ENCODE results near the gene ORC3. TPM values are rescaled to one million over a fixed set of nuclear protein-coding genes. Genes with fewer than 3 reads are reported as not detected.
"Not testable (repeated sequence)": the region's sequence is repeated elsewhere in the genome, so short reads cannot be mapped to it uniquely, and the experiment has no call there.

The ORC3 gene
- total RNA-seq, 6 experiments from 2014 or later, result 7.7 to 12.7 (median 9.8) TPM

- no peak overlapping the region for H3K4me3 ChIP-seq
- peaks cover 0 to 3% (median 0%) of the 10 kb centered on the region in 4 donors for H3K36me3 ChIP-seq
- intact Hi-C loops (cut with DNase I), result no loop called here
- H3K27ac ChIP-seq, result no peak overlapping the region
- H3K9me3 ChIP-seq, result no peaks in the 10 kb centered on the region
- ATAC-seq, result no peak
- WGBS (ENCODE audit: insufficient coverage, low coverage, low lambda C conversion rate, missing lambda C conversion rate), result 67% methylated on average over 1 of the region's 1 CpG
- H3K4me1 ChIP-seq, result no peaks in the 10 kb centered on the region
- no peaks in the 10 kb centered on the region for H3K27me3 ChIP-seq
- no peak for DNase-seq
- TF ChIP-seq POLR2A (IDR thresholded peaks at IDR 0.05), result no peak
- no peak for TF ChIP-seq CTCF (IDR thresholded peaks at IDR 0.05)
These were observed 10.6 kb downstream of the ORC3 start for GRCh38 chr6:87600576-87600975.

GRCh38 chr6:87606199-87606598, 16.3 kb downstream of the ORC3 start:
- intact Hi-C loops (cut with DNase I), result no loop called here
- WGBS (ENCODE audit: insufficient coverage, low coverage, low lambda C conversion rate, missing lambda C conversion rate), result 95% methylated on average over 2 of the region's 2 CpGs
- no peak for ATAC-seq

GRCh38 chr6:87608802-87609201, 18.9 kb downstream of the ORC3 start:
- H3K36me3 ChIP-seq, result peaks cover 0 to 23% (median 3%) of the 10 kb centered on the region in 4 donors

More at GRCh38 chr6:87606199-87606598, 16.3 kb downstream of the ORC3 start:
- no peaks in the 10 kb centered on the region for H3K9me3 ChIP-seq
- no peak overlapping the region for H3K4me3 ChIP-seq
- TF ChIP-seq CTCF (IDR thresholded peaks at IDR 0.05), result no peak
- TF ChIP-seq POLR2A (IDR thresholded peaks at IDR 0.05), result no peak
- DNase-seq, result no peak
- peaks cover 0 to 7% (median 0%) of the 10 kb centered on the region in 4 donors for H3K4me1 ChIP-seq
- peaks cover 0 to 11% (median 0%) of the 10 kb centered on the region in 4 donors for H3K36me3 ChIP-seq
- H3K27me3 ChIP-seq, result no peaks in the 10 kb centered on the region
- H3K27ac ChIP-seq, result no peak overlapping the region

GRCh38 chr6:87613018-87613417, 23.1 kb downstream of the ORC3 start:
- peaks cover 0 to 15% (median 0%) of the 10 kb centered on the region in 4 donors for H3K4me1 ChIP-seq
- H3K4me3 ChIP-seq; DNase-seq; H3K27me3 ChIP-seq; ATAC-seq; H3K9me3 ChIP-seq; intact Hi-C loops (cut with DNase I); H3K27ac ChIP-seq: not testable (repeated sequence)
- 100% methylated on average over 1 of the region's 2 CpGs for WGBS (ENCODE audit: insufficient coverage, low coverage, low lambda C conversion rate, missing lambda C conversion rate)
- peaks cover 0 to 17% (median 3%) of the 10 kb centered on the region in 4 donors for H3K36me3 ChIP-seq

More at GRCh38 chr6:87608802-87609201, 18.9 kb downstream of the ORC3 start:
- ATAC-seq, result peak in 3 of 4 donors; percentile 59 to 73 (median 67)
- WGBS (ENCODE audit: insufficient coverage, low coverage, low lambda C conversion rate, missing lambda C conversion rate), result 61% methylated on average over 3 of the region's 3 CpGs
- no peak for DNase-seq
- Histone ChIP-seq H3K4me3 (no peak overlapping the region), H3K27ac (peak overlapping the region in 1 of 3 donors; percentile 11), H3K9me3 (no peaks in the 10 kb centered on the region), H3K27me3 (no peaks in the 10 kb centered on the region), H3K4me1 (peaks cover 0 to 7% (median 0%) of the 10 kb centered on the region in 4 donors)
- TF ChIP-seq POLR2A (IDR thresholded peaks at IDR 0.05), result no peak
- TF ChIP-seq CTCF (IDR thresholded peaks at IDR 0.05), result no peak
- intact Hi-C loops (cut with DNase I), result no loop called here

- intact Hi-C loops (cut with DNase I), result no loop called here
- TF ChIP-seq CTCF (IDR thresholded peaks at IDR 0.05) (no peak), POLR2A (IDR thresholded peaks at IDR 0.05) (no peak)
- Histone ChIP-seq H3K36me3 (peaks cover 0 to 10% (median 3%) of the 10 kb centered on the region in 4 donors), H3K27ac (no peak overlapping the region), H3K9me3 (no peaks in the 10 kb centered on the region), H3K27me3 (no peaks in the 10 kb centered on the region), H3K4me1 (peaks cover 0 to 18% (median 0%) of the 10 kb centered on the region in 4 donors), H3K4me3 (no peak overlapping the region)
- ATAC-seq, result no peak
- WGBS (ENCODE audit: insufficient coverage, low coverage, low lambda C conversion rate, missing lambda C conversion rate), result 100% methylated on average over 3 of the region's 4 CpGs
- DNase-seq, result no peak
These were observed 27.5 kb downstream of the ORC3 start for GRCh38 chr6:87617405-87617804.

Data from right lobe of liver (tissue), 6 donors.